NCI-H2107 treated with DMSO at 0.1 percent for 48 hours (cell line): ENCODE results near the gene ATXN10.
"Not testable (repeated sequence)": the region's sequence is repeated elsewhere in the genome, so short reads cannot be mapped to it uniquely, and the experiment has no call there.

Experiments
- DNase-seq: peaks from one replicate; lab custom pipeline; 2025; ENCODE audit not compliant: unreplicated experiment; lab: John Stamatoyannopoulos, UW

The ATXN10 gene

DNA sequence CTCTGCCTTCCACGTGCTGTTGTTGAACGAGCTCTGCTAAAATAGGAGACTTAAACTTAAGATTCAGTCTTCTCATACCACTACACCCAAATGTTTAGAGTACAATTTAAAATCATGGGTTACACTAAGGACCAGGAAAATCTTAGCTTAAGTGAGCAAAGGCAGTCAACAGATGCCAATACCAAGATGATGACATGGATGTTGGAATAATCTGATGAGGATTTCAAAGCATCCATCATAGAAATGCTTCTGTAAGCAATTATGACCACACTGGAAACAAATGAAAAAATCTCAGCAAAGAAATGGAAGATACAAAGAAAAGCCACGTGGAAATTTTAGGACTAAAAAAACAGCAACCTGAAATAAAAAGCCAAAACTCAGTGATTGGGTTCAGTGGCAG lies 109.8 kb downstream of the ATXN10 start:
- DNase-seq, result no peak

DNA sequence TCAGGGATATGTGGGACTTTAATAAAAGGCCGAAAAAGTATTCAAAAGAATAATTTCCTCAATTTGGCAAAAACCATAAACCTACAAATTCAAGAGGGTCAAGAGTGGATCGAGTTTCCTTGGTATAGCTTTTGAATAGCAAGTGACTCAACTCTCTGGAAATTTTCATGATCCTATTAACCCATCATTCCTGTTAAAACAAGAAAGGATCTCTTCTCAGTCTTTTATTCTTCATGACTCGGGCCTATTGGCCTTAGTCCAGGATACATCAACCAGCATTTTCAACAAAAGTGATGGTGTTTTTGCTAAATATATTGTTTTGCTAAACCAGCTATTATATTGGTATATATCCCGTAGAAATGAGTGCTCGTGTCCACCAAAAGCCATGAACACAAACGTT lies 110.3 kb downstream of the ATXN10 start:
- no peak for DNase-seq

DNA sequence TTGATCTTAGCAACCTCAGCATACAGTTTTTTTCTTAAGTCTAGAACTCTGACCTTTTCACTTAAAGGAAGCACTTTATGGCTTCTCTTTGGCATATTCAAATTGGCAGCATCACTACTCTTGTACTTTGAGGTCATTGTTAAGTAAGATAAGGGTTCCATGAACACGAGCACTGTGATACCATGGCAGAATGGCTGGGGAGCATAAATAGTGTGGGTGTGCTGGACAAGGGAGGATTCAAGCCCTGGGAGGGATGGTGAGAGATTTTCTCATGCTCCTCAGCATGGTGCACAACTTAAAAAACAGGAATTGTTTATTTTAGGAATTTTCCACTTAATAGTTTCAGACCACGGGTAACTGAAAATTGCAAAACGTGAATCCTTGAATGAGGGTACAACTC lies 111.4 kb downstream of the ATXN10 start:
- no peak for DNase-seq

DNA sequence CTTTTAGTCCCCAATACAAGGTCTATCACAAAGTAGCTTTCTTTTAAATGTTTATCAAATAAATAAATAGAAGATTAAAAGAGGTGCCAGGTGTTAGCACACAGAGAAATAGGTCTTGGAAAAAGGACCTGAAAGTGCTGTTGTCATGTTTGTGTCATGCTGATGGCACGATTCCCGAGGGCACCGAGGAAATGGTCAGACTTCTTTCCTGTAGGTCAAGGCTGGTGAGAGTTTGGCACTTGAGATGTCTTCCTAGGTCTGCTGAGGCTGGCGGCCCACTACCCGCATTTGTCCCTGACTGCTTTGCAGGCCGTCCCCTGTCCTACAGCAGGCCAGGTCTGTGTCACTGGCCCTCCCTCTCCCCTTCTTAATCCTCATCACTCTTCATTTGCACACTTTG lies 112.1 kb downstream of the ATXN10 start:
- DNase-seq, result no peak

DNA sequence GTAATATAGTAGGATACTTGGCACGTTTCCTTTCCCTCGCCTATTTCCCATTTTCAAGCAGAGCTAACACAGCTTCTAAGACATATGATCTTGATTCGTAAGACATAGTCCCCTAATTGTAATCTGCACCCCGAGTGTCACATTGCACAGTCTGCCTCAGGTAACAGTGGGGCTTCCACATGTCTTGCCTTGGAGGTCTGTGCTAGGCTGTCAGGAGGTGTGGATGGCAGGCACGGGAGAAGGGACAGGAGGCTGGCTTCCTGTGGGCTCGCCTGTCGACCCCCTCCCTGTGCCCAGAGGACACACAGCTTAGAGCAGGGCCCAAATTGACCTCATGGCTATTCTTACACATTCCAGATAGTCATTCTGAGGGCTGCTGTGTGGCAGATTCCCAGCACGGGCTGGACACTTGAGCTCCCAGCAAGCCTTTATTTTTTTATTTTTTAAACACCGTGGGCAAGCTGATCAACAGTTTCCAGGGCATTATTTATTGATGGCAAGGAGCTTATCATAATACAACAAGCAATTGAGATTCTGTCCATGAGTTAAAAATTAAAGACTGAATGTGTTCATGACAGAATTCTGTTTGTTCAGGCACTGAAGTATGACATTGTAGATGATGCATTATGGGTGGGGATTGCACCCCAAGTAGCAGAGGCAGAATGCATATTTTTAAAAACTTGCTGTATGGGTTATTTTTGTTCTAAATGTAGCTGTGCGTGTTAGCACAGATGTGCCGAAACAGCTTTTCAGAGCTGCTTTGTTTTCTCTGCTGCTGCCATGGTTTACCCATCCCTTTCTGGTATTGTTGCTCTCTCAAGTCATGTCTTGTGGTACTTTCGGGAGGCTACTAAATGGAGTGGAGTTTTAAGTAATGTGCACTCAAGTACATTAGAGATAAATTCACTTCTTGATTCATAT lies 113.0 kb downstream of the ATXN10 start:
- DNase-seq, result no peak

DNA sequence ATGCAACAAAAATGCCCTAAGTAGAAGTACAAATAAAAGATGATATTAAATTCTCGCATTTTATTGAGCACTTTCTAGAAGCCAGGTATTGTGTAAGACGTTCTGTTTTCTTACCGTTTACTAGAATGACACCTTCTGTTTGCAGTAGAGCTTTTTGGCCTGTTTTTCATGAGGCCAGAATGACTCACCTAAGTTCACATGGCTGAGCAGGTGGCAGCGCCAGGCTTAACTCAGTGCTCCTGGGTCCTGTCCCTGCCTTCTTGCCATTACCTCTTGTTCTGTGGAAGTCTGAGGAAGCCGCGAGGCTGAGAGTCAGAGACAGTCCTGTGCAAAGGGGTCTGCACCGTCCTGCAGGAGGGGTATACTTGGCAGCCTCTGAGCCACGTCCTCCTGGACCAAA lies 113.8 kb downstream of the ATXN10 start:
- DNase-seq, result no peak

DNA sequence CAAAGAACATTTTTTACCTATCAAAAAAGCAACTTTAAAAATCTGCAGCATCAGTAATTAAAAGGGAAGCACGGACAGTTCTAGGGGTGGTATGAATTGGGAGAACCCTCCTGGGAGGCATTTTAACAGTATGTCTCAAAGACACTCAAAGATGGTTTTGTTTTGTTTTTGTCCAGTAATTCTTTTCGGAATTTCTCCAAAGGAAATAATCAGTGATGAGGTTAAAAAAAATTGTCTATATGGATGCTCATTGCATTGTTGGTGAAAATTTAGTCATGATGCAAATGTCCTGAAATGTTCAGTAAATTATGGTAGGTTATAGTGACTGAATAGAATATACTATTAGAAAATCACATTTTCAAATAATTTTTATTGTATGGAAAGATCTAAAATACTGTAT lies 115.1 kb downstream of the ATXN10 start:
- DNase-seq, result no peak

DNA sequence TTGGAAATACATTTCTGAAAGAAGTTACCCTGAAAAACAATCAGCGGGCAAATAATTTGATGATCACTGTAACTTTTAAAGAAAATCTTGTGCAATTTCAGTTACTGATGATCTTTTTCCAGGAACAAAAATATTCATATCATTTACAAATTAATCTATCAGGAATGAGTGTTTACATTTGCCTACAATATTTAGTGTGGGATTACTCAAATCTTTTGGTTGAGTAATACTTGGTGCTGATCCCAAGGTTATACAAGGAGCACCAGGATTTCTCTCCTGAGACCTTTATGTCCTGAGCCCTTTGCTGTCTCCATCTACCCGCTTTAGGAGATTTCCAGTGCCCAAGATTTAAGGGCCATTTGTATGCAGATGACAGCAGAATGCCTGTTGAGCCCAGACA lies 116.1 kb downstream of the ATXN10 start:
- DNase-seq, result no peak

DNA sequence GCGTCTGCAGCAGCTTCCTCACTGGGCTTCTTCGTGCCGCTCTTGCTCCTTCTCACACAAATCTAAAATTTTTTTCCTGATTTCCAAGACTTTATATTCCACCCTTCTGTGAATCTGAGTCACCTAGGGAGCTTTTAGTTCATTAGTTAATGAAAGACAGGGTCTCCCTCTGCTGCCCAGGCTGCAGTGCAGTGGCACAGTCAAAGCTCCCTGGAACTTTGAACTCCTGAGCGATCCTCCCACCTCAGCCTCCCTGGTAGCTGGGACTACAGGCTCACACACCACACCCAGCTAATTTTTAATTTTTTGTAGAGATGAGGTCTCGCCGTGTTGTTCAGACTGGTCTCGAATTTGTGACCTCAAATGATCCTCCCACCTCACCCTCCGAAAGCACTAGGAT lies 116.9 kb downstream of the ATXN10 start:
- DNase-seq, result no peak

DNA sequence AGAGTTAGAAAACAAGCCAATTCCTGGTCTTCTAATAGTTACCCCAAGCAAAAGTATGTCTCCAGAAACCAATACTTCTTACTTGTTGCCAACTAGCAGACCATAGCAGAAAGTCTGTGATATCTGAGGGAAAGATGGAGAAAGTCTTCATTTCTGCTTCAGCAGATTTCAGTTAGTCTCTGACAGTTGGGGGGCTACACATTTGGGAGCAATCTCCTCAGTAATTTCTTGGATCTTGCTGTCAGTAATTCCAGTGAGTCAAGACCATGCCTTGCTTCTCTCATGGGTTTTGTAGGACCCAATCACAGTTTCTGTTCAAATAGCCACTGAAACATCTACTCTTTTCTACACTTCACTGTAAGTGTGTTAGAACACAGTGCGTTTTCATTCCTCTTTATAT lies 118.8 kb downstream of the ATXN10 start:
- DNase-seq, result no peak

DNA sequence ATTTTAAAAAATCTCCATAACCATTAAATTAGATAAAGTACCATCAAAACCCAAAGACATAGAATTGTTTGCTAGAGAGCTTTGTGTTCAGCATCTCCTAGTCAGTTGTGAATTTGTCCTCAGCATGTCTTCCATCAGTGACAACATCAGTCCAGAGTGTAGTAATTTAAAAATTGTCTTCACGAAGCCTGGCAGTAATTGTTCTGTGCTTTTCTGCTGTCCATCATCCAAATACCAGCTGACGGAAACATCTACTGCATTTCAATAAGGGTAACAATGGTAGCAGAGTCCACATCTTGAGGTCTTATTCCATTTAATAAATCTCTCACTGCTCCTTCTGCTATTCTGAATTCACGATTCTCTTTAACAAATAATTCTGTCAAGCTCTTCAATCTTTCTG lies 121.5 kb downstream of the ATXN10 start:
- DNase-seq, result no peak

DNA sequence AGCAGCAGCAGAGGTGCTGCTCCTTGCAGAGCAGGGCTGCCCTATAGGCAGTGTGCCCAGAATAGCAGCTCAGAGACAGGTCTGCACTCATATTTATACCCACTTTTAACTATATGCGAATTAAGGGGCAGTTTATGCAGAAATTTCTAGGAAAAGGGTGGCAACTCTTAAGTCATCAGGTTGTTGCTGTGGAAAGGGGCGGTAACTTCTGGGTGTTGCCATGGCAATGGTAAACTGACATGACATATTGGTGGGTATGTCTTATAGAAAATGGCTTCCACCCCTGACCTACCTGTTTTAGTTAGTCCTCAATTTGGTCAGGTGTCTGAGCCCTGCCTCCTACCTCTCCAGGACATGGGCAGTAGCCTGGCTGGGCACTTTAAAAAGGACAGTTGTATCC lies 122.3 kb downstream of the ATXN10 start:
- DNase-seq, result no peak

DNA sequence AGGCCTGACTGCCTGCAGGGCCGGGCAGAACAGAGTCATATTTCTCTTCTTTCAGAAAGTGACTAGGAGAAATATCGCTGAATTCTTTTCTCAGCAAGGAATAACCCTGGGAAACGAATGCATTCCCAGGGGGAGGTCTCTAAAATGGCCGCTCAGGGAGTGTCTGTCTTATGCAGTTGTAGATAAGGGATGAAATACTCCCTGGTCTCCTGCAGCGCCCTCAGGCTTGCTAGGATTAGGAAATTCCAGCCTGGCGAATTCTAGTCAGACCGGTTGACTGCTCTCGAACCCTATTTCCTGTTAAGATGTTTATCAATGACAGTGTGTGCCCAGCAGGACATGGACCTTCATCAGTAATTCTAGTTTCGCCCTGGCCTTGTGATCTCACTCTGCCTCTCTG lies 124.4 kb downstream of the ATXN10 start:
- DNase-seq, result not testable (repeated sequence)

DNA sequence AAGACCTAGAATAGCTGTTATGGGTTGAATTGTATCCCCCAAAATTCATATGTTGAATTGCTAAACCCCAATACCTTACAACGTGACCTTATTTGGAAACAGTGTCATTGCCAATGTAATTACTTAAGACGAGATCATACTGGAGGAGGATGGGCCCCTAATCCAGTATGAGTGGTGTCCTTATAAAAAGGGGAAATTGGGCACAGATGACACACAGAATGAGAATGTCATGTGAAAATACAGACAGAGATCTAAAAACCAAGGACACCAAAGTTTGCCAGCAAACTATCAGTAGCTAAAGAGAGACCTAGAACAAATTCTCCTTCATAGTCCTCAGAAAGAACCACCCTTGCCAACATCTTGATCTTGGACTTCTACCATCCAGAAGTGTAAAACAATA lies 127.7 kb downstream of the ATXN10 start:
- no peak for DNase-seq

DNA sequence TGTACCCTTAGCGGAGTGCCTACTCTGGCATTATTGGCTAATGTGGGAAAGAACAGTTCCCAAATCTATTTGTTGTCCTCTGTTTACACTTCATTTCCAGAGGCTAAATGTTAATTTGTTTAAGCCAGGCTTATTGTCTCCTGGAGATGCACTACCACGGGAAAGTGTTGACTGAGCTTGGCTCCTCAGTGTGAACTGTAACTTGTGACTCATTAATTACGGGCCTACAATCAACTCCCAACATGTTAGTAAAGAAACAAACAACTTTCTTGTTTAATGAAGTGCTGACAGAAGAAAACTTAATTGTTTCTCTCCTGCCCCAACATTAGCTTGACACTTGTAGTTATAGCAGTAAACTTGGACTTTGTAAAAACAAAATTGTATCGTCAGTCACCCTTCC lies 130.4 kb downstream of the ATXN10 start:
- DNase-seq, result no peak

DNA sequence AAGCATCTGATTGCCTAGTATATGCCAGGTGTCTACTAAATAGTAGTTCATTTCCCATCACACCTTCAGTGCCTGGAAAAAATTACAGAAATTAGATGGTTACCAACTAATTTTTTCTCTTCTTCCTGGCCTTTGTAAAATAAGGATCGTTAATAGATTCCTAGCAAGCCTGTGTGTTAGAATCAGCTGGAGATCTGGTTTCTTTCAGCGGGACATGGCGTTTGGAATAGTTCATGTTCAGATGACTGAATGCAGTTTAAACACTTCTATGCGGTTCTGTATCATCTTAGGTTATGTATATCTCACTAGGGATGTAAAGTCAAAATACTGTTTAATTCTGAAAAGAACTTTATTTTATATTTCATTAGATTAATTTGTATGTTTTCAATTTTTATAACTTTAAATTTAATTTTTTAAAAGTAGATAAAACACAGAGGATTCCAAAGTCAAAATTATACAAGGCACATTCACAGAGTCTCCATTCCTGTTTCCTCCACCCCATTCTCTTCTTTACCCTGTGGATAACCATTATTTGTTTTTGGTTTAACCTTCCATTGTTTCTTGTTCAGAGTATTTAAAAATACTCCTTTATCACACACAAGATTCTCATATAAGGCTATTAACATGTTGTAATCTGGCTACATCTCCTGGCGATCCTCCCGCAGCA lies 132.8 kb downstream of the ATXN10 start:
- DNase-seq, result no peak

DNA sequence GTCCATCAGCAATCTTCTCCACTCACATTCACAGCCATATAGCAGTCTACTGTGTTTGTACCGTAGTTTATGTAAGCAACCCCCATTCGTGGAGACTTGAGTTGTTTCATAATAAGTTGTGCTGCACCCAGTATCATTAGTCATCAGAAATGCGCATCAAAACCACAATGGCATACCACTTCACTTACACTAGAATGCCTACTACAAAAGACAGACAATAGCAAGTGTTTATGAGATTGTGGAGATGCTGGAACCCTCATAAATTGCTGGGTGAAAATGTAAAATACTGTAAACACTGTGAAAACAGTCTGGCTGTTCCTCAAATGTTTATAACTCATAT lies 133.3 kb downstream of the ATXN10 start:
- DNase-seq, result peak; percentile 40

DNA sequence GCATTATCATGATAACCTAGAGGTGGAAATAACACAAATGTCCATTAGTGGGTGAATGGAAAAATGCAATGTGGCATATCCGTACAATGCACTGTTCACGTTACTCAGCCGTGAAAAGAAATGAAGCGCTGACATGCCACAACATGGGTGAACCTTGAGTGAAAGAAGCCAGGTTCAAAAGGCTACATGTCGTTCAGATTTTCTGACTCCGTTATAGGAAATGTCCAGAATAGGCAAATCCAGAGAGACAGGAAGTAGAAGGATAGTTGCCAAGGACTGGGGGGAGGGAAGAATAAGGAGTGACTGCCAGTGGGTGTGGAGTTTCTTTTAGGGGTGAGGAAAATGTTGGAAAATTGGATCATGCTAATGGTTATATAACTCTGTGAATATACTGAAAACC lies 133.8 kb downstream of the ATXN10 start:
- no peak for DNase-seq

DNA sequence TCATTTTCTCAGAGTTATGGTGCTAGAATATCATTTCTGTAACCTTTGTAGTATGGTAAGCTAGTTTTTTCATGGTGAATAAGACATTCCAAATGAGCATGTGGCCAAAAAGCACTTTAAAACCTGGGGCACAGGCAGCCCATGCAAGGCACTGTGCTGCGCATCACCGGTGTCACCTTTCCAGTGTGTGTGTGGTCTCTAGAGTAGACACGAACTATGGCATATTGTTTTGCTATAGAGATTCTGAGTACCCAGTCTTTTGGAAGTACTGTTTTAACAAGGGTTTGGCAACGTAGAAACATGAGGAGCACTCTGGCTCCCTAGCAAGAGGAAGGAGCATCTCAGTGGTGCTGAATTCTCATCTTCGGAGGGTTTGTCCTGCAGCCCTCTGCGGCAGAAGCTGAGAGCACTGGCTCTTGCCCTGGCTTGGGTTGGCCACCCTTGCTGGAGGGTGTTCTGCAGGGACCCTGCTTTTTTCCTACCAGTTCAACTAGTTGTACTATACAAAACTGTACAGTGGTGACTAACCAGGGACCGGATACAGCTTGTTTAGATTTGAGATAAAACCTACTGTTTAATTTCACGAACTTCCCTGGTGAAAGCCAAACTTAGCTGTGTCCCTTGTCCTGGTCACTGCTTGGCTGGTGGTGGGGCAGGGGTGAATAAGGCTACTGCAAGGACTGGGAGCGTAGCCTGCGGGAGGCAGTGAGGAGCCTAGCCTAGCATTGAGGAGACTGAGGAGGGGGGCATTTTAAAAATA lies 135.7 kb downstream of the ATXN10 start:
- DNase-seq, result no peak

DNA sequence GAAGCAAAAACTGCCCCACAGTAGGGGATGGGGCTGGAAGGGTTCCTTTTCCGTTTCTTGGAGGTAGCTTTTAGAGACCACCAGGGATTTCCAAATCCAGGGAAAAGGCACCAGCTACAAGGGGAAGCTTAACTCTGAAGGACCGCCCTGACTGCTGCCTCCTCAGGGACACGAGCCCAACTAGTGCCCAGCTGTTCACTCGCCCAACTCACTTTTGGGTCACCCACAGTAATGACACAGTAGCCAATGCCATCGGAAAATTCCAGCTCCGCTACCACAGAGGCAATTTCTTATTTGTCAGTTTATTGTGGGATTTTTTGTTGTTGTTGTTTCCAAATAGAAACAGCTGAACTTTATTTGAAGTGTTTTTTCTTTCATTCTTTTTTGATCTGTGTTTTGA lies 141.3 kb downstream of the ATXN10 start:
- no peak for DNase-seq

DNA sequence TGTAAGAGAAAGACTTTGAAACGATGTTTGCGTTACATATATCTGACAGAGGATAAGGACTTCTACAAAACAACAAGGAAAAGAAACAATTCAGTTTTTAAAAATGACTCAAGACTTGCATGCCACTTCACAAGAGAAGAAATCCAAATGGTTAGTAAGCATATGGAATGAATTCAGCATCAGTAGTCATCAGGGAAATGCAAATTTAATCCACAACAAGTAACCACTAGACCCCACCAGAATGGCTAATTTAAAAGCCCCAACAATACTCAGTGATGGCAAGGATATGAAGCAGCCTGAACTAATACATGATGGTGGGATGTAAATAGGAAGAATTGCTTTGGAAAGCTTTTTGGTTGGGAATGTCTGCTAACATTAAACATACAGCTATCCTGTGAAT lies 142.6 kb downstream of the ATXN10 start:
- no peak for DNase-seq

DNA sequence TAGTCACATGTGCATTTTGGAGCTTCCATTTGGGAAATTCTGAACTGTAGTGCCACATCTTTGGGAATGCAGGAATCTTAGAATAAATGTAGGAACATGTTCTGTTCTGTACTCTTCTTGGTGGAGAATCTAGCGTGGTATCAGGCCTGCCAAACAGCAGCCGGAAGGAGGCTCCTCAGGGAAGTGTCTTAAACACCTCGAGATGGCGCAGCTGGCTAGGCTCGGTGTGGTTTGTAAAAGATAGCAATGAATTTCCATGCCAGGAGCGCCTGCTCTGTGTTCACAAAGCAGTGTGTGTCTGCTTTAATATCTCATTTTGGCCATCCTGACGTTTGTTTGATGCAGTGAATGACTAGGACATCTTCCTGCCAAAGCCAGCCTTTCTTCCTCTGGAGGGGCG lies 145.1 kb downstream of the ATXN10 start:
- no peak for DNase-seq
